ENCODE data around the gene PCDHGA4.

DNA sequence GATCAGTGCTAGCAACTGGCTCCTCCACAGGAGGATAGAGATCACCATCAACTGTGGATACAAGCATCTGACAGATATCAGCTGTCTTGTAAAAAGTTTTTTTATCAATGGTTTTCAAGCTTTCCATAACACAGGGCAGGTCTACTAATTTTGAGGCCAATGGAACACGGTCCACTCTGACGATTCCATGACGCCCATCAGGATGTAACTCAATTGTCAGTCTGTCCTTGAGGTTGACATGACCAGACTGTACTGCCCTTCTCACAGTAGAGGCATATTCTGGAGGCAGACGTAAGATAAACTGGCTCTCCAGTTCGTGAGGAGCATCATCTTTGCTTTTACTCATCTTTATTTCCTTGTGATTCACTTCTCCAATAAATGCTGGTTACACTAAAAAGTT lies 35.1 kb upstream of the PCDHGA4 start:
- TF ChIP-seq, protein P1, sequence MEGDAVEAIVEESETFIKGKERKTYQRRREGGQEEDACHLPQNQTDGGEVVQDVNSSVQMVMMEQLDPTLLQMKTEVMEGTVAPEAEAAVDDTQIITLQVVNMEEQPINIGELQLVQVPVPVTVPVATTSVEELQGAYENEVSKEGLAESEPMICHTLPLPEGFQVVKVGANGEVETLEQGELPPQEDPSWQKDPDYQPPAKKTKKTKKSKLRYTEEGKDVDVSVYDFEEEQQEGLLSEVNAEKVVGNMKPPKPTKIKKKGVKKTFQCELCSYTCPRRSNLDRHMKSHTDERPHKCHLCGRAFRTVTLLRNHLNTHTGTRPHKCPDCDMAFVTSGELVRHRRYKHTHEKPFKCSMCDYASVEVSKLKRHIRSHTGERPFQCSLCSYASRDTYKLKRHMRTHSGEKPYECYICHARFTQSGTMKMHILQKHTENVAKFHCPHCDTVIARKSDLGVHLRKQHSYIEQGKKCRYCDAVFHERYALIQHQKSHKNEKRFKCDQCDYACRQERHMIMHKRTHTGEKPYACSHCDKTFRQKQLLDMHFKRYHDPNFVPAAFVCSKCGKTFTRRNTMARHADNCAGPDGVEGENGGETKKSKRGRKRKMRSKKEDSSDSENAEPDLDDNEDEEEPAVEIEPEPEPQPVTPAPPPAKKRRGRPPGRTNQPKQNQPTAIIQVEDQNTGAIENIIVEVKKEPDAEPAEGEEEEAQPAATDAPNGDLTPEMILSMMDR (IDR thresholded peaks at IDR 0.05 in 8 of 11, conservative IDR thresholded peaks at IDR 0.05 in 3 of 11): no peak
- TF ChIP-seq POLR2A (IDR thresholded peaks at IDR 0.05): no peak
- TF ChIP-seq POLR2AphosphoS5 (IDR thresholded peaks at IDR 0.05): no peak

Data from spleen (tissue), 7 donors.